ENCODE measurements around the gene PLIN4.
"Not testable (repeated sequence)": the region's sequence is repeated elsewhere in the genome, so short reads cannot be mapped to it uniquely, and the experiment has no call there.

Gene PLIN4

DNA sequence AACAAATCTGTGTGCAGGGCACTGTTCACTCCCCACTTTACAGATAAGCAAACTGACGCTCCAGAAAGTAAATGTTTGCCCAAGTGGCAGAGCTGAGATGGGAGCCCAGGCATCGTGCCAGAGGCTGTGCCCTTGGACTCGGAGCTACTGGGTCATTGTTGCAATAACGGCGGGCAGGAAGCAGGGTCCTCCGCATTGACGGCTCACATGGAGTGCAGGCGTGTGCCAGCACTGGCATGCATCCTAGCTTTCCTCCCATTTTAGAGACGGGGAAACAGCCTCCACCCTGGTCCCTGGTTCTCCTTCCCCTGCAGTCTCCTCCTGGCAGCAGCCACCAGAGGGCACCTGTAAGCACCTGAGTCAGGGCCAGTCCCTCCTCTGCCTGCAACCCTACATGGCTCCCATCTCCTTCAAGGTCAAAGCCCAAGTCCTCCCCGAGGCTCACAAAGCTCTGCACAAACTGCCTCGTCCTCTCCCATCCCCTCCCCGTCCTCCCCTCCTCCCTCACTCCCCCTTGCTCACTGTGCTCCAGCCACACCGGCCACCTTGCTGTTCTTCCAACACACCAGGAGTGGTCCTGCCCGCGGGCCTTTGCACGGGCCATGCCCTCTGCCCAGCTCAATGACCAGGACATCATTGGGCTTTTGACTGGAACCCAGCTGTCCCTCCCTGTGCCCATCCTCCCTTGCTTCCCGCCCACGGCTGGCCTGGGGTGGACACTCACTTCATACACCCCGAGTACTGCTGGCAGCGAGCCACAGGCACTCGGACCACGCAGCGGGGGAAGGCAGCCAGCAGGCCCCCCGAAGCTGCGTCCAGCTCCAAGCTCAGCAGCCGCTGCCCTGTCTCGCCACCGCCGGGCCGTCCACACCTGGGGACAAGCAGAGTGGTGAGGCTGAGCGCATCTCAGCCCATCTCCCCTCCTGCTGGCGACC, 29.3 kb upstream of the PLIN4 start:
- no peak for DNase-seq (ENCODE audit: low read depth in 1 of 2, low spot score in 1 of 2)

DNA sequence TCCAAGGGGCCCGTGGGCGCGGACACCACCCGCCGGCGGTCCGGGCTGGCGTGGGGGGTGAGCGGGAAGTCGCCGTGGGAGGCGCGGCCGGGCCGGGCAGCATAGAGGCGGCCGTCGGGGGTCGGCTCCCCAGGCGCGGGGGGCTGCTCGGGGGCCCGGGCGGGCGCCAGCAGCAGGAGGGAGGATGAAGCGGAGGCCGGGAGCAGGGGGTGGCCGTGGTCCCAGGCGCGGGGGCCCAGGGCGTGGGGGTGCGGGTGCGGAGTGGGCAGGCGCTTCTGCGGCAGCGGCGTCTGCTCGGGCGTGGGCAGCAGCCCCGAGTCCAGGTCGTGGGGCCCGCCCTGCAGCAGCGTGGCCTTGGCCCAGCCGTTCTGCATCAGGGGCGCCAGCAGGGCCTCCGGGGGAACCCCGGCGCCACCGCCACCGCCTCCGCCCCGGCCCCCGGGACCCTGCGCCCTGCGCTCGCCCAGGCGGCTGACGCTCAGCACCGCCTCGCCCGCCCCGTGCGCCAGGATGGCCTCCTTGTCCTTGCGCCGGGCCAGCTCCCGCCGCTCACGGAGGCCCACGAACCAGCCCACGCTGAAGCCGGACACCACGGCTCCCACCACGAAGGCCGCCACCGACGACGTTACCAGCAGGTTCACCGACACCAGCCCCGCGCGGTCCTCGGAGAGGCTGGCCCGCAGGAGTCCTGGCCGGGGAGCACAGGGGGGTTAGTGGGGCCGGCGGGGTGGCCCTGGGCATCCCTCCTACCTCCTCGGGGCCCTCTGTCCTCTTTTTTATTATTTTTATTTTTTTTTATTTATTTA, 25.8 kb upstream of the PLIN4 start:
- DNase-seq (ENCODE audit: low read depth in 1 of 2, low spot score in 1 of 2), result no peak

DNA sequence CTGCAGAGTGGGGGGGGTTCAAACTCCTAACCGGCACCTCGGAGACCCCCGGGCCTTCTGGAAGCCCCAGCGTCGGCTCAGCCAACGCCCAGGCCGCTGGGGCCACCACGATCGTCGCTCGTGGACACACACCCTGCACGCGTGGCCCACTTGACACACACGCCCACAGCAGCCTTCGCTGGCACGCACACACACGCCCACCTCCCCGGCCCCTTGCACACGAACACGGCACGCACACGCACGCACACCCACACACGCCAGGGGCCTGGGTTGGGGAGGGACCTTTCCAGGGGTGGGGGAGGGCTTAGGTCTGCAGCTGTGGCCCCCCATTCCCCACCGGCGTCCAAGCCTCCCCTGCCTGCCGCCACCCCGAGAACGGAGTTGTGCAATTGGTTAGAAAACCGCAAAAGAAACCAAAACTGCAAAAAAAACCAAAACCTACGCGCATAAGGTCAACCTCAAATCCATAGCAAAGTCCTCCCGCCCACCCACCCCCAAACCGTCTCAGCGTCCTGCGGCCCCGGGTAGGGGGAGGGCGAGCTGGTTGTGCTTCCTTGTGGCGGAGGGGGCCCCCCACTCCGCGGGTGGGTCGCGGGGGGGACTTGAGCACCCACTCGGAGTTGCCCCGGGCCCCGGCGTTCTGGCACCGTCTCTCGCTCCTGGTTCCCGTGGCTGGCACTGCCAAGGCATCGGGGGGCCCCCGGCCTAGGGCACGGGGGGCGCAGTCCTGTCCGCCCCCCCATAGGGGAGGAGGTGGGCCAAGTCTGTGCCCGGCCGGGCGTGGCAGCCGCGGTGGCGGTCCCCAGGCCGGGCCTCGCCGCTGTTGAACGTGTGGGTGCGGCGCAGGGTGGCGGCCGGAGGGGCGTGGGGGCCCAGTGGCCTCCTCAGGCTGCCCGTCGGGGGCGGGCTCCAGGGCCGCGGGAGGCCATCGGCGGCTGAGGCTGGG, 24.9 kb upstream of the PLIN4 start:
- no peak for DNase-seq (ENCODE audit: low read depth in 1 of 2, low spot score in 1 of 2)

DNA sequence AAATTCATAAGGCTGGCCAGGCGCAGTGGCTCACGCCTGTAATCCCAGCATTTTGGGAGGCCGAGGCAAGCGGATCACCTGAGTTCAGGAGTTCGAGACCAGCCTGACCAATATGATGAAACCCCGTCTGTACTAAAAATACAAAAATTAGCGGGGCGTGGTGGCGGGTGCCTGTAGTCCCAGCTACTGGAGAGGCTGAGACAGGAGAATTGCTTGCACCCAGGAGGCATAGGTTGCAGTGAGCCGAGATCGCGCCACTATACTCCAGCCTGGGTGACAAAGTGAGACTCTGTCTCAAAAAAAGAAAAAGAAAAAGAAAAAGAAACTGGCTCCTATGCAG, 23.5 kb upstream of the PLIN4 start:
- not testable (repeated sequence) for DNase-seq (ENCODE audit: low read depth in 1 of 2, low spot score in 1 of 2)

DNA sequence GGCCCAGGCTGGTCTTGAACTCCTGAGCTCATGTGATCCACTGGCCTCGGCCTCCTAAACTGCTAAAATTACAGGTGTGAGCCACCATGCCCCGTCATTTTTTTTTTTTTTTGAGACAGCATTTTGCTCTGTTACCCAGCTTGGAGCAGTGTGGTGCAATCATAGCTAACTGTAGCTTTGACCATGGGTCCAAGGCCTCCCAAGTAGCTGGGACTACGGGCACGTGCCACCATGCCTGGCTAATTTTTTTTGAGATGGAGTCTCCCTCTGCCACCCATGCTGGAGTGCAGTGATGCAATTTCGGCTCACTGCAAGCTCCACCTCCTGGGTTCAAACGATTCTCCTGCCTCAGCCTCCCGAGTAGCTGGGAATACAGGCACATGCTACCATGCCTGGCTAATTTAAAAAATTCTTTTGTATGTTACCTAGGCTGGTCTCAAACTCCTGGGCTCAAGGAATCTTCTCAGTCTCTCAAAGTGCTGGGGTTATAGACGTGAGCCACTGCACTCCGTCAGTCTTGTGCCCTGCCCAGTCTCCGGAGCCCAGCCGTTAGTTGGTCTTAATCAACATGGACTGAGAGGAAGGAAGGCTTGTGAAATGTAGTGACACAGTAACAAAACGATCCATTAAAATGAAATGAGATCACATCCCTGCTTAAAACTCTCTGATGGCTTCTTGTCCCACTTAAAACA, 23.0 kb upstream of the PLIN4 start:
- no peak for DNase-seq (ENCODE audit: low read depth in 1 of 2, low spot score in 1 of 2)

DNA sequence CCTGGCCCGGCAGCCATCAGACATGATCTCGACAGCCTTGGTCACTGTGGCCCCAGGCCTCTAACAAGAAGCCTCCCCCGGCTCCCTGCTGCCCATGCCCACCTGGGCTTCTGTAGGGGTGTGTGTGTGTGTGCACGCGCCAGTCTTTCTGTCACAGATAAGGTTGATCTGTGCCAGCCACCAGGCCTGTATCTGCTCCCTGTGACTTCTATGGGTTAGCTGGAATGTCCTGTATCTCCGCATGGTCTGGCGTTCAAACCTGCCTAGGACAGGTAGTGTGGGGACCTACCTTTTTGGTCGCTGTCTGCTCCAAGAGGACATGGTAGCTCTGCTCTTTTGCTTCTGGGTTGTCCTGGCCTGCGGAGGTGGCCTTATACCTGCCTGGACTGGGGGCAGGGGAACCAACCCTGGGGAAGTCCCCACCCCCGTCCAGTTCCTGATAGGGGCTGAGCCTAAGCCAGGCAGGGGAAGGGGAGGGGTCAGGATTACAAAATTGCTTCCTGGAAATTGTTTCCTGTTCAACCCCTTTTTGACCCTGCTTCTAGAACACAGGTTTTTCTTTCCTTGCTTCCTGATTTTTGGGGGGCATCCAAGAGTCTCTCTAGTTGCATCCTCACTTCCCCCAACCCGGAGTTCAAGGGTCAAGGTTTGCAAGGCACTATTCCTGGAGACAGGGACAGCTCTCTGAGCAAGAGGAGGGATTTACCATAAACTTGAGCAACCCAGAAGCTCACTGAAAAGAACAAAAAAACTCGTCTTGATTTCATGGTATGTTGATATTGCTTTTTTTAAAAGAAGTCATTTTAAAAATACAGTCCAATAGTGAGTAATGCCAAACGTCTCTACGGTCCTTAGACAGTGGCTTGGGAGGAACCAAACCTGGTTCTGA, 21.7 kb upstream of the PLIN4 start, which contains the start of gene LRG1:
TSS of gene LRG1 (minus strand) at position 344 of the 889 bp plus-strand sequence. CDS start at position 321, 23 bp downstream.
- DNase-seq (ENCODE audit: low read depth in 1 of 2, low spot score in 1 of 2), result no peak

DNA sequence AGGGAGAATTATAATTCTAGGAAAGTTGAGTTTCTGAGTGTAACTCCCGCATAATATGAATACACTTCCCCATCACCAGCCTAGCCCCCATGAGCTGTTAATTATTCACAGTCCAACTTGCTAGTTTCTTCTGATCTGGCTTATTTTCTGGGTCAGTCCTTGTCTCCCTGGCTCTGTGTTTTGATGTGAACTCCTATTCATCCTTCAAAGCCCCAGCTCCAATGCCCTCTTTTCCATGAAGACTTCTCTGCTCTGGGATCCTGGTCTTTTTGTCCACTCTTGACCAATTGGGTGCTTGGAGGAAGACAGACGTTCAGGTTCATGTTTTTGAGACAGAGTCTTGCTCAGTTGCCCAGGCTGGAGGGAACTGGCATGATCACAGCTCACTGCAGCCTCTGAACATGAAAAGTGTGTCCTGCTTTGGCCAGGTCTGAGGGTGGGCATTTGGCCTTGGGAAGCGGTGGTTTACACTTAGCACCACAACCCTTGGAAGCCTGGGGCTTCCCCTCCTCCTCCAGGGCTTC, 20.9 kb upstream of the PLIN4 start:
- no peak for DNase-seq (ENCODE audit: low read depth in 1 of 2, low spot score in 1 of 2)

DNA sequence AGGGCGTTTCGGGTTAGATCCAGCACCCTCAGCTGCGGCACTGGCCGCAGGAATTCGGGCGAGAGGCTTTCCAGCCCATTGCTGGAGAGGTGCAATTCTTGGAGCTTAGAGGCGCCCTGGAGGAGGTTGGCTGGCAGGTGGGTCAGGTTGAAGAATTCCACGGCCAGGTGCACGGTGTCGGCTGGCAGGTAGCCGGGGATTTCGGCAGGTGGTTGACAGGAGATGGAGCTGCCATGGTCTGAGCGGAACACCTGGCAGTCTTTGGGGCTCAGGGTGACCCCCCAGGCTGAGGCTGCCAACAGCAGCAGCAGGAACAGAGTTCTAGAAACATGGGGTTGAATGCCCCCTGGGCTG, 20.3 kb upstream of the PLIN4 start:
- DNase-seq (ENCODE audit: low read depth in 1 of 2, low spot score in 1 of 2), result no peak

DNA sequence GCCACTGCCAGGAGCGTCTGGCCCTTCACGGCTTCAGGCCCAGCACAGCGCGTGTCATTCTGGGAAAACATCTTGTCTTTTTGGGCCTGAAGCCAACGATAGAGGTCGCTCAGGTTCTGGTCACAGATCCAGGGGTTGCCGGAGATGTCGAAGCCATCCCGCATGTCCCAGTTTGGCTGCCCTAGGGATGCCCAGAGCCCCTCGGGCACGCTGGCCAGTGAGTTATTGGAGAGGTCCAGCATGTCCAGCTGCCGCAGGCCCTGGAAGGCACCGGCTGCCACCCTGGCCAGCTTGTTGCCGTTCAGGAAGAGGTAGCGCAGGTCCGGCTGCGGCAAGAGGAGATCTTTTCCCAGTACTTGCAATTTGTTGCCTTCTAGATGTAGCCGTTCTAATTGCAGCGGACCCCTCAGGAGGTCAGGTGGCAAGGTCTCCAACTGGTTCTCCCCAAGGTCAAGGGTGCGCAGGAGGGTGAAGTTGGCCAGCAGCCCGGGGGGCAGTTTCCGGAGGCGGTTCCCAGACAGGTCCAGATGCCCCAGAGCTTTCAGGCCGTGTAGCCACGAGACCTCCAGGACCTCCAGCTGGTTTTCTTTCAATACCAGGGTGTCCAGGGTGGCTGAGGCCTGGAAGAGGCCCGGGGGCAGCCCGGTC, 19.8 kb upstream of the PLIN4 start:
- DNase-seq (ENCODE audit: low read depth in 1 of 2, low spot score in 1 of 2), result no peak

DNA sequence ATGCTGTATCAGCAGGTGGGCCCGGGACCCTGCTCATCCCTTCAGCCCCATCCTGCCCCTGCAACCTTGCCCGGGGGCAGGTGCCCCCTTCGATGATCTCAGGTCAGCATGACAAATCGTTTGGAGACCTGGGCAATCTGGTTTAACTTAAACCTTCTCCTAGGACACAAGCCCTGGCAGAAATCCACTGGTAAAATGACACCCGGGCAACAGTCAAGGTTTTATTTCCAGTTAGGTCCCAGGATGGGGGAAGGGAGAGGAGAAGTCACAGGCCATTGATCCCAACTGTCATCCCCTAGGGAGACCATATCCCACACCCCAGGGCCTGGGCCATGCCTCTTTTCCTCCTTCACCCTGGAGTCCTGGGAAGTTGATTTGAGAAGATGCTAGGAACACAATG, 18.5 kb upstream of the PLIN4 start:
- DNase-seq (ENCODE audit: low read depth in 1 of 2, low spot score in 1 of 2), result no peak

DNA sequence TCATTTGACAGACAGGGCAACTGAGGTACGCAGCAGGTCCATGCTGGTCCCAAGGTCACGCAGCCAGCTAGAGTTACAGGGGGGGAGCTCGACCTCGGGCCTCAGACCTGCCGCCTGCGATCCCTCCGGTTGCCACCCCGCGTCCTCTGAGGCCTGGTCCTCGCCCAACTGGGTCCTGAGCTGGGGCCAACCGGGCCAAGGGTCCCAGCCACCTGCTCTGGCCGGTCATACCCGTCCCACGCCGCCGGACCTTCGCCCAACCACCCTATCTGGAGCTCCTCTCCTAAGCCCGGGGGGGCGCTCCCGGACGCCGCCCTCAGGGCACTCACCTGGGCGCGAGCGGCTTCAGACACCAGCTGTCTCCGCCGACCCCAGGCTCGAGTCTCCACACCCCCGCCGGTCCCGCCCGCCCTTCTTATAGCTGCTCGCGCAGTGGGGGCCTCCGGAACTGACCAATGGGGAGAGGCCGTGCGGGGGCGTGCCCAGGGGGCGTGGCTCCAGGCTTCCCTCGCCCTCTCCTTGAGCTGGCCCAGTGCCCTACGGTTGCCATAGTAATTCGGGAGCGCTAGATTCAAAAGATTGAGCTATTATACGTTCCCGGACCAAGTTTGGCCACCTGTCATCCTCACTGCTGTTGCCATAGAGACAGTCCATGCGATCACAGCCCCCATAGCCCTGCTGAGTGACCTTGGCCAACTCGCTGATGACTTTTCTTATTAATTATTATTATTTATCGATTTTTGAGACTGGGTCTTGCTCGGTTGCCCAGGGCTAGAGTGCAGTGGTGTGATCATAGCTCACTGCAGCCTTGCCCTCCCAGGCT, 16.8 kb upstream of the PLIN4 start, which contains the start of gene PLIN5:
TSS of gene PLIN5 (minus strand) at position 389 of the 823 bp plus-strand sequence. CDS start 1,150 bp downstream, outside the sequence.
- DNase-seq (ENCODE audit: low read depth in 1 of 2, low spot score in 1 of 2), result peak in 1 of 2 donors; percentile 21

DNA sequence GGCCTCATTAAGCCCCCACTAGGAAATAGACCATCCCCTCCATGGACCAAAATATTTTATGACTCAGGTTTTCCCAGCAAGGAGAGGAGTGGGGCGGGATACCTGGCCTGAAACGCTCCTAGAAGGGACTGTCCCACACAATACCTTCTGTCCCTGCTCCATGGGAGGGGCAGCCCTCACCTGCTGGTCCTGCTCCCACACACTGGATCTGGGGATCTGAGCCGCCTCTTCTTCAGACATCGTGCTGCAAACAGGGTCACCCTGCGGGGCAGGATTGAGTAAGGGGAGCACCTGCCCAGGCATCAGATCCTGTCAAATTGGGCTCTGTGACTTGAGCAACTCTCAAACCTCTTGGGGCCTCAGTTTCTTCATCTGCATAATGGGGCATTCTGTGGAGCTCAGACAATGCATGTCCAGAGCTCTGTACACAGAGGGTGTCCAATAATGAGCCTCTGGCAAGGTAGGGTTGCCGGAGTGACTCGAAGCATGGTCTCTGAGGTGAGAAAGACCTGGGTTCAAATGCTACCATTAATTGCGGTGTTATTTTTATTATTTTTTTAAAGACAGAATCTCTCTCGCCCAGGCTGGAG, 15.6 kb upstream of the PLIN4 start:
- DNase-seq (ENCODE audit: low read depth in 1 of 2, low spot score in 1 of 2), result no peak

DNA sequence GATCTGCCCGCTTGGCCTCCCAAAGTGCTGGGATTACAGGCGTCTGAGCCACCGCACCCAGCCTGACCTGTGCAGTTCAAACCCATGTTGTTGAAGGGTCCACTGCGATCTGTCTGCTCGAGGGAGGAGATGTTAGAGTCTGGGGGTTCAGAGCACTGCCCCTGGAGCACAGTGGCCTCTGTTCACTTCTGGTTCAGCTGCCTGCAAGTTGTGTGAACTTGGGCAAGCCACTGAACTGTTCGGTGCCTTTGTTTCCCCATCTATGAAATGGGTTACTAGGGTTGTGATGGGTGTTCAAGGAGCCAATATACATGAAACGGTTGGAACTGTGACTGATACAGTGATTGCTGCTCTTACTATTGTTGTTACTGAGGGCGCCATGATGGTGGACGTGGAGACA, 15.0 kb upstream of the PLIN4 start:
- no peak for DNase-seq (ENCODE audit: low read depth in 1 of 2, low spot score in 1 of 2)

DNA sequence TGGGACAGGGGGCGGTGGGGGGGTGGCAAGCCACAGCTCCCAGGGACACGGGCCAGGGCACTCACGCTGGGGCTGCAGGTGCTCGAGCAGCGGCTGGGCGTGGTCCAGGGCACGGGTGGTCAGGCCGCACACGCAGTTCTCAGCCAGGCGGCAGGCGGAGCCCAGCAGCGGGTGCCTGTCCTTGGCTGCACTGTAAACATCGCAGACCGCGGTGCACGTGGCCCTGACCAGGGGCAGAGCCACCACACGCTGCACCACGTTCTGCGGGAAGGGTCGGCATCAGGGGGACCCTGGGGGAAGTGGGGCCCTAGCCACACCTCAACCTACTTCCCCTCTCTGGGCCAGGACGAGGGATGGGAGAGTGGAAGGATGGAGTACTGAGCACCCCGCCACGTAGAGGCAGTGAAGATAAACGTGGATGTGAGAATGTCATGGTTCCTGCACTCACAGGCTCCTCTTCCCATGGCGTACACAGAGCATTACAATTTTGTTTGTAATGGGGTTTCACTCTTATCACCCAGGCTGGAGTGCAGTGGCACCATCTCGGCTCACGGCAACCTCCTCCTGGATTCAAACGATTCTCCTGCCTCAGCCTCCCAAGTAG, 13.4 kb upstream of the PLIN4 start:
- no peak for DNase-seq (ENCODE audit: low read depth in 1 of 2, low spot score in 1 of 2)

DNA sequence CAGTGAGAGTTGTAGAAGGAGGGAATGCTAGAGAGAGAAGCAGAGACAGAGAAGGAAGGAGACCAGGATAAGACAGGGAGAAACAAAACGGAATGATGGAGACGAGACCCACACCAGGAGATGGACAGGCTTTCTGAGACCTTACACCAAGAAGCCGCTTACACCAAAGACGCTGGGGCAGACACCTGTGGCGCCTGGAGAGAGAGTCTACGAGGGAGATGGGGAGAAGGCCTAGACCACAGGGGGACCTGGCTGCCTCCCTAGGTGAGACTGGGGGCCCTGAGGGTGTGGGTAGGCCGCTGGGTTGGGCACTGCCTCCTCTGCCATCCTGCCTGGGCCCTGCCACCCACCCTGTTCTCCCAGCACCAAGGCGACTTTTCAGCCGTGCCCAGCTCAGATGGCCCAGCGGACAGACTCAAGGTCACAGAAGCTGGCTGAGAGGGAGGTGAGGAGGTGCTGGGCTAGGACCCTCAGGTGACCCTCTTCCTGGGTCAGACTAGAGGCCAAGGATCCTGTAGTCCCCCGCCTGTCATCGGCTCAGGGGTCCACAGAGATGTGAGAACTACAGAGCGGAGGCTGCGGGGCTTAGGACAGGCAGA, 11.7 kb upstream of the PLIN4 start:
- no peak for DNase-seq (ENCODE audit: low read depth in 1 of 2, low spot score in 1 of 2)

DNA sequence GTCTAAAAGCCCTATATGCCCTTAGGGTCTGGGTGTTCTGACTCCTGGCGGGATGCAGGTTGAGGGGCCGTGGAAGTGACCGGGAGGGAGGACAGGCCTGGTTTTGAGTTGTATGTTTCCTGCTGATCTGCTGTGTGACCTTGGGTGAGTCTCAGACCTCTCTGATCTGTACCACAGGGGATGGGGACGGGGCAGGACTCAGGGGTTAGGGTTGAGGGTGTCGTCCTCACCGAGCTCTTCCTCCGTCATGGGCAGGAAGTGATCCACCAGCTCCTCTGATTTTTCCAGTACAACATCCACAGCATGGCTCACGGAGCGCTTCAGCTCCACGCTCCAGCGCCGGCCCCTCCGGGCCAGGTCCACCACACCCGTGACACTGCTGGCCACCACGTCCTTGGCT, 10.6 kb upstream of the PLIN4 start:
- no peak for DNase-seq (ENCODE audit: low read depth in 1 of 2, low spot score in 1 of 2)

DNA sequence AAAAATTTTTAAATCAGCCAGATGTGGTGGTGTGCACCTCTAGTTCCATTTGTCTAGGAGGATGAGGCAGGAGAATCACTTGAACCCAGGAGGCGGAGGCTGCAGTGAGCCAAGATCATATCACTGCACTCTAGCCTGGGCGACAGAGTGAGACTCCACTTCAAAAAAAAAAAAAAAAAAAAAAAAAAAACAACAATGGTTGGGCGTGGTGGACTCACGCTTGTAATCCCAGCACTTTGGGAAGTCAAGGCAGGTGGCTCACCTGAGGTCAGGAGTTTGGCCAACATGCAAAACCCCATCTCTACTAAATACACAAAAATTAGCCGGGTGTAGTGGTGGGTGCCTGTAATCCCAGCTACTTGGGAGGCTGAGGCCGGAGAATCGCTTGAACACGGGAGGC, 9.1 kb upstream of the PLIN4 start:
- not testable (repeated sequence) for DNase-seq (ENCODE audit: low read depth in 1 of 2, low spot score in 1 of 2)

Measured in stimulated activated CD4-positive, alpha-beta T cell treated with anti-CD3 and anti-CD28 coated beads, Interleukin-15, amount 100 ng/mL, for 1 hour (primary cell).